Breast epithelium (tissue), 4 donors: ENCODE results near the gene PRPF31. TPM values are rescaled to one million over a fixed set of nuclear protein-coding genes. Genes with fewer than 3 reads are reported as not detected.

Source experiments
- DNase-seq, 2 donors: peaks; one replicate each; pipeline ENCODE4 v3.0.0-alpha.2; 2019; ENCODE audit warnings: low spot score in 2 of 2
- H3K27ac ChIP-seq, 2 donors: fragments of 200-600 bp; sonication (generic) in 1 of 2; one replicate each; pipeline ENCODE4 v1.5.1; 2016 to 2019; ENCODE audit warnings: mild to moderate bottlenecking in 1 of 2
- H3K27me3 ChIP-seq, 2 donors: fragments of 200-600 bp; sonication (generic) in 1 of 2; one replicate each; pipeline versions ENCODE4 v1.5.1 to v1.6.0; 2017 to 2019; ENCODE audit warnings: control low read depth in 1 of 2, mild to moderate bottlenecking in 1 of 2
- H3K36me3 ChIP-seq: fragments of 200-600 bp; one replicate; pipeline ENCODE4 v1.5.1; 2019
- H3K4me1 ChIP-seq, 2 donors: fragments of 200-600 bp; sonication (generic); one replicate each; pipeline ENCODE4 v1.5.1; 2016 to 2019; ENCODE audit warnings: control low read depth in 1 of 2
- H3K4me3 ChIP-seq, 3 donors: fragments of 200-600 bp; sonication (generic); 1 replicate in 2 of 3; 2 replicates in 1 of 3; pipeline ENCODE4 v1.5.1; 2016 to 2019; ENCODE audit warnings: mild to moderate bottlenecking in 3 of 3, moderate library complexity in 2 of 3
- H3K9me3 ChIP-seq, 2 donors: fragments of 200-600 bp; sonication (generic) in 1 of 2; one replicate each; pipeline ENCODE4 v1.5.1; 2016 to 2019; ENCODE audit warnings: control low read depth in 1 of 2
- CTCF ChIP-seq, 3 donors: fragments of 450-650 bp; IDR thresholded peaks; one replicate each; pipeline ENCODE4 v1.5.1; 2016 to 2017; ENCODE audit warnings: antibody characterized with exemption in 3 of 3, mild to moderate bottlenecking in 3 of 3, moderate library complexity in 3 of 3
- POLR2A ChIP-seq: fragments of 450-650 bp; IDR thresholded peaks from one replicate; pipeline ENCODE4 v1.6.1; 2016; ENCODE audit warnings: antibody characterized with exemption, mild to moderate bottlenecking, moderate library complexity
- POLR2AphosphoS5 ChIP-seq, 3 donors: sonication (generic); formaldehyde crosslinking; IDR thresholded peaks; one replicate each; pipeline ENCODE4 v1.6.1; 2017; ENCODE audit warnings: antibody characterized with exemption in 3 of 3
- intact Hi-C: fragments of 100-400 bp; cut with DNase I; formaldehyde crosslinking; loops from one replicate; pipeline ENCODE4 v1.15.1; 2023; ENCODE audit warnings: low total_unique reads
- total RNA-seq, 3 donors: library from RNA; depleted of rRNA; stranded (reverse); fragments of >200 nt; gene quantifications; one replicate each; pipeline ENCODE4 v1.1.0, GENCODE V29; 2016

Gene PRPF31
- total RNA-seq: 10 to 100 TPM; 45.5 to 59.6 (median 52.5) TPM

GRCh38 chr19:54115109-54116063 lies at the start of gene PRPF31, which contains the start of gene TFPT:
Gene PRPF31, plus strand, starts transcription at chr19:54115754. Its CDS starts 2,525 bp downstream, at chr19:54118279.
Gene TFPT, minus strand, starts transcription at chr19:54115657. Its CDS starts 388 bp downstream, at chr19:54115269.
- peak; percentile 97 for DNase-seq
- no peaks in the 10 kb centered on the region for H3K9me3 ChIP-seq
- H3K27me3 ChIP-seq: no peaks in the 10 kb centered on the region
- peaks cover 5 to 10% of the 10 kb centered on the region in 2 donors for H3K4me1 ChIP-seq
- peak within 1 kb of the TSS; percentile 83 for H3K27ac ChIP-seq
- intact Hi-C loops: loop anchor here (10.0 kb wide), 1 partner anchor 241 kb away; no protein-coding TSS in a partner anchor
- H3K36me3 ChIP-seq: no peaks in the 10 kb centered on the region
- peak; percentile 46 for TF ChIP-seq POLR2A
- peak; percentile 98 to 99 (median 99) for TF ChIP-seq POLR2AphosphoS5 (IDR thresholded peaks at IDR 0.05)
- TF ChIP-seq CTCF (IDR thresholded peaks at IDR 0.05): no peak
- H3K4me3 ChIP-seq: peak within 1 kb of the TSS; percentile 81 to 88 (median 83)

- Histone ChIP-seq H3K27ac (no peak overlapping the region), H3K4me3 (no peak overlapping the region), H3K27me3 (no peaks in the 10 kb centered on the region), H3K4me1 (no peaks in the 10 kb centered on the region), H3K9me3 (peaks cover 11 to 15% of the 10 kb centered on the region in 2 donors), H3K36me3 (no peaks in the 10 kb centered on the region)
- DNase-seq: no peak
- intact Hi-C loops: no loop called here
- TF ChIP-seq POLR2A (no peak), POLR2AphosphoS5 (IDR thresholded peaks at IDR 0.05) (no peak), CTCF (IDR thresholded peaks at IDR 0.05) (no peak)
Observed at GRCh38 chr19:54069470-54069869, 46.1 kb upstream of the PRPF31 start.

GRCh38 chr19:54073829-54074228 lies 41.7 kb upstream of the PRPF31 start:
- no peak for DNase-seq
- peaks cover 8 to 13% of the 10 kb centered on the region in 2 donors for H3K9me3 ChIP-seq
- H3K4me1 ChIP-seq: no peaks in the 10 kb centered on the region
- no peak overlapping the region for H3K27ac ChIP-seq
- no peaks in the 10 kb centered on the region for H3K27me3 ChIP-seq
- H3K4me3 ChIP-seq: no peak overlapping the region
- no peak for TF ChIP-seq POLR2AphosphoS5 (IDR thresholded peaks at IDR 0.05)
- TF ChIP-seq CTCF (IDR thresholded peaks at IDR 0.05): no peak
- TF ChIP-seq POLR2A: no peak
- intact Hi-C loops: no loop called here
- H3K36me3 ChIP-seq: no peaks in the 10 kb centered on the region

GRCh38 chr19:54074851-54075250 lies 40.7 kb upstream of the PRPF31 start:
- TF ChIP-seq POLR2A (no peak), CTCF (IDR thresholded peaks at IDR 0.05) (no peak), POLR2AphosphoS5 (IDR thresholded peaks at IDR 0.05) (no peak)
- no peaks in the 10 kb centered on the region for H3K36me3 ChIP-seq
- DNase-seq: no peak
- no peaks in the 10 kb centered on the region for H3K27me3 ChIP-seq
- no peaks in the 10 kb centered on the region for H3K4me1 ChIP-seq
- intact Hi-C loops: no loop called here
- no peak overlapping the region for H3K27ac ChIP-seq
- peaks cover under 1 to 4% of the 10 kb centered on the region in 2 donors for H3K9me3 ChIP-seq
- no peak overlapping the region for H3K4me3 ChIP-seq

GRCh38 chr19:54077334-54077733 lies 38.2 kb upstream of the PRPF31 start:
- no peaks in the 10 kb centered on the region for H3K36me3 ChIP-seq
- no peak for DNase-seq
- no peak overlapping the region for H3K4me3 ChIP-seq
- H3K4me1 ChIP-seq: no peaks in the 10 kb centered on the region
- no peaks in the 10 kb centered on the region for H3K27me3 ChIP-seq
- no peak overlapping the region for H3K27ac ChIP-seq
- intact Hi-C loops: no loop called here
- H3K9me3 ChIP-seq: peaks cover 4 to 11% of the 10 kb centered on the region in 2 donors
- TF ChIP-seq POLR2A: no peak
- TF ChIP-seq POLR2AphosphoS5 (IDR thresholded peaks at IDR 0.05): no peak
- no peak for TF ChIP-seq CTCF (IDR thresholded peaks at IDR 0.05)
